Activated CD4-positive, alpha-beta T cell treated with anti-CD3 and anti-CD28 coated beads, Interleukin-2, amount 50 U/mL, for 1 hour (primary cell): ENCODE measurements around the gene GDF3.

ENCODE experiments used
- DNase-seq: peaks from one replicate; pipeline ENCODE4 v3.0.0-alpha.2; 2020

GDF3 gene

DNA sequence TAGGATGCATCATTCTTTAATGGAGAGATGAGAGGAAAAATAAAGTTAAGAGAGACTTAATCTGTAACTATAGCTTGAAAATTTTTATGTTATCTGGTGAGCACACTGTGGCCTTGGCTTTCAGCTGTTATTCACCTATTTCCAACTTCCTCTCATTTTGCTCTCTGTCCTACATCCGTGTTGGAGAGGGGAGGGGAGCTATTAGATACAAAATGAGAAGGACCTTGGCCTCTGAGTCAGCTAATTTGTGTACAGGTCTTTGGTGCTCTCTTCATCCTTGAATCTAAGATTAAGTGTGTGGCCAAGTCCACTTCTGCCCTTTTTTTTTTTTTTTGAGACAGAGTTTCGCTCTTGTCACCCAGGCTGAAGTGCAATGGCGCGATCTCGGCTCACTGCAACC, 29.0 kb downstream of the GDF3 start:
- DNase-seq = no peak

DNA sequence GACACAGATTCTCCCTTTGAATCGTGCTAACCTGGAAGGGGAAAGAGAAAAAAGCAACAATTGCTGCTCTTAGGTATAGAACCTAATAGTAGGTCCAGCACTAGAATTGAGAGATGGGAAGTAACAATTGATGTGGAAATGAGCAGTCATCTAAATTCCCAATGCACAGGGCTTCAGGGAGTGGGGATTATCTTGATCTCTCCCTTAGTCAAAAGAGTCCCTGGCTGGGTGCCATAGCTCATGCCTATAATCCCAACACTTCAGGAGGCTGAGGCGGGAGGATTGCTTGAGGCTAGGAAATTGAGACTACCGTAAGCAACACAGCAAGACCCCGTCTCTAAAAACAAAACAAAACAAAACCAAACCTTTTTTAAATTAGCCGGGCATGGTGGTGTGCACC, 33.8 kb downstream of the GDF3 start:
- no peak for DNase-seq

DNA sequence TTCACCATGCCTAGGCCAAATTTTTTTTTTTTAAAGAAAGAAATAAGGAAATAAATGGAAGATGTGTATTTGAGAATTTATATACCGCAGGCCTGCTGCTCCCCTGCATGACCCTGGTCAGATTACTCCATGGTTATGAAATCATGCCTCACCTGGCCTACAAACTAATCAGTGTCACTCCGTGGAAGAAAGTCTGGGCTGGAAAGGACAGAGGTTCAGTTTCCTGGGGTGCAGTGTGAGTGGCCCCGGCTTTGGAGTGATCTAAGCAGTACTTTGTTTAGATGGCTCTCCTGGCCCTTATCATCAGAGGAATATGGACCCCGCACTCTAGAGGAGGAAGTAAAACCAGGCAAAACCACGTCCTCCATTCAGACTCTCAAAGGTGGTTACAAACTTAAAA, 39.5 kb downstream of the GDF3 start:
- no peak for DNase-seq

DNA sequence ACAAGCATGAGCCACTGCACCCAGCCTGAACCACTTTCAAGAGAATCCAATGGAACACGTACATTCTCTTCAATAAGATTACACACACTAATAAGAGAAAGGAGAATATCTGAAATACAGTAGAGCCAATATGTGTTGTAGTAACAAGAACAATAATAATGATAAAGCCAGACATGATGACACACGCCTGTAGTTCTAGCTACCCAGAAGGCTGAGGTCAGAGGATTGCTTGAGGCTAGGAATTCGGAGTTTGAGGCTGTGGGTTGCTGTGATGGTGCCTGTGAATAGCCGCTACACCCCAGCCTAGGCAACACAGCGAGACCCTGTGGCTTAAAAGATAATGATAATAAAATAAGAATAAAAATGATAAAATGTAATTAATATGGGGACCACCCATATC, 45.5 kb downstream of the GDF3 start:
- no peak for DNase-seq

DNA sequence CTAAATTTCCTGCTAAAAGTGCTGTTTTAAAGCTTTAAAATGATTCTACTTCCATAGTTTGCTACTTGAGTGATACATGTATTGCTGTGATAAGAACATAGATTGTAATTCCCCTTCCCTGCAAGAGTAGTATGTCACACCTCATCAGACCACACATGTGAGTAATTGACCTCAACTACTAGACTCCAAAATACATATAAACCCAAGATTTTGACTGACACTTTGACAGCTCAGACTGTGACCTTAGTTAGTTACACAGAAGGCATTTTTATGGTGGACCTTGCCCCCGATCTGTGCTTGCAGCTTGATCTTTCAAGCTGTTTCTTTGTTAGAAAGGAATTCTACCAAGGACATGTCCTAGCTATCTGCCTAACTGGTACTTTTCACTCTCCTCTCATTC, 48.5 kb downstream of the GDF3 start:
- DNase-seq = no peak

DNA sequence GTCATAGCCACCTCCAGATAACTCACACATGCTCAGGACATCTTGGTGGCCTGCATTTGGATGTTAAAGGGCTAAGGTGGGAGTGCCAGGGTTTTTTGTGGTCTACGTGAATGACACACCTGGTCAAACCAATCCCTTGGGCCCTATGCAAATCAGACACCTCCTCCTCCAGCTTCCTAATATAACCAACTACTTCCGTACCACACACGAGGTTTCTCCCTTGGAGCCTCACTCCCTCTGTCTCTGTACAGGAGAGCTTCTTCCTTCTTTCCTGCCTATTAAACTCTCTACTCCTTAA, 49.4 kb downstream of the GDF3 start:
- no peak for DNase-seq

DNA sequence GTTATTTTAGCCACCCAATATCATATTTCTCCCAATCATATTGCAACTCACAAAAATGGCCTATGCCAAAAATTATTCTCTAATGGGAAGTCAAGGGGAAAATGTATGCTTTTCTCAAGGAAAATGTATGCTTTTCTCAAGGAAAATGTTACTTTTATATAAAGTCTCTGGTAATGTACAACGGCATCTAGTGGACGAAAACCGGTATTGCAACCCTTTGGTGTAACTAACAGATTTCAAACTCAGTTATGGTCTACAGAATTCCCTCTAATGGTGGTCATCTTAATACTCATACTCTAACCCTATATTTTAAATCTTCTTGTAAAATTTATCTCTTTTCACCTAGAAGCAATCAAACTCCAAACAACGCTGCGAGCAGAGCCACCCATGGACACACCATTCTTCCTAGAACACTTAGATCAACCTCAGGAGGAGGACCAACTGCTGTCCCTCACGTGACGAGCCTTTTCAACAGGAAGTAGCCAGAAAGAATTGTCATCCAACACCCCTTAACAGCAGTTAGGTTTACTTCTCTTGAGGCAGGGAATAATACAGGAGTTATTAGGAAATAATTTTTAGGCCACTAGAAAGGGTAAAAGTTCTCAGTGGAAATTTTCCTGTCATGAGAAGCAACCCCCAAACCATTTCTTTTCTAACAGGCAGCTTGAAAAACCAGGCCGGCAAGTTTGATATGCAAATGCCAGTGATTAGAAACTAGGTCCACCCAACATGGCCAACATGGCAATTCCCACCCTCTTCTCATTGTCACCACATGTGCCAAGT, 50.0 kb downstream of the GDF3 start:
- peak; percentile 14 for DNase-seq

DNA sequence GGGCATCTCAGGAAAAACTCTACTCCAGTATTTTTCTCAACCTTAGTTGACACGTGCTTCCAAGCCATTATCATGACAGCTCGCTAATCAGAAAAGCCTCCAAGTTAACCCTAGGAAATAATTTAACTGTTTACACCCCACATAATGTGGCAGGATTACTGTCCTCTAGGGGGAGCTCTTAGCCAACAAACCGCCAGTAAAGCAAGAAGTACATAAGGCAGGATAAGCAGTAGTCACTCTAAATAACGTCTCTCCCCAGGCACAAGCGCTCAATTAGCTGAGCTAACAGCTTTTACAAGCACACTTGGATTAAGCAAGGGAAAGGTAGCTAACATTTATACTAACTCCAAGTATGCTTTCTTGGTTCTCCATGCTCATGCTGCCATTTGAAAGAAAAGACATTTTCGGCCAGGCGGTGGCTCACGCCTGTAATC, 52.7 kb downstream of the GDF3 start:
- DNase-seq = peak; percentile 4

DNA sequence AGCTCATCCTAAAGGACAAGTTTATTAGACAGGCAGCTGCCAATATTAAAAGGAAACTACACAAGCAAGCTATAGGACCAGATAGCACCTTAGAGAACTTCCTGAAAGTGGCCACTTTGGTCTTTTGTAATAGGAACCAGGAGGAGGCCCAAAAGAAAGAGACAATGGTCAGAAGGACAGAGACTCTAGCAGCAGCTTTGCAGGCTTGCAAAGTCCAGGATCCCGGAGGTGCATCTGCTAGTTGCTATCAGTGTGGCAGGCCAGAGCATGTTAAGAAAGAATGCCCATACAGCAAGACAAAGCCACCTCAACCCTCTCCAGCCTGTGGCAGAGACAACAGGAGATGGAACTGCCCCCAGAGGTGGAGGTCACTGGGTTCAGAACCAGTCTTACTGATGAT, 53.3 kb downstream of the GDF3 start:
- no peak for DNase-seq

DNA sequence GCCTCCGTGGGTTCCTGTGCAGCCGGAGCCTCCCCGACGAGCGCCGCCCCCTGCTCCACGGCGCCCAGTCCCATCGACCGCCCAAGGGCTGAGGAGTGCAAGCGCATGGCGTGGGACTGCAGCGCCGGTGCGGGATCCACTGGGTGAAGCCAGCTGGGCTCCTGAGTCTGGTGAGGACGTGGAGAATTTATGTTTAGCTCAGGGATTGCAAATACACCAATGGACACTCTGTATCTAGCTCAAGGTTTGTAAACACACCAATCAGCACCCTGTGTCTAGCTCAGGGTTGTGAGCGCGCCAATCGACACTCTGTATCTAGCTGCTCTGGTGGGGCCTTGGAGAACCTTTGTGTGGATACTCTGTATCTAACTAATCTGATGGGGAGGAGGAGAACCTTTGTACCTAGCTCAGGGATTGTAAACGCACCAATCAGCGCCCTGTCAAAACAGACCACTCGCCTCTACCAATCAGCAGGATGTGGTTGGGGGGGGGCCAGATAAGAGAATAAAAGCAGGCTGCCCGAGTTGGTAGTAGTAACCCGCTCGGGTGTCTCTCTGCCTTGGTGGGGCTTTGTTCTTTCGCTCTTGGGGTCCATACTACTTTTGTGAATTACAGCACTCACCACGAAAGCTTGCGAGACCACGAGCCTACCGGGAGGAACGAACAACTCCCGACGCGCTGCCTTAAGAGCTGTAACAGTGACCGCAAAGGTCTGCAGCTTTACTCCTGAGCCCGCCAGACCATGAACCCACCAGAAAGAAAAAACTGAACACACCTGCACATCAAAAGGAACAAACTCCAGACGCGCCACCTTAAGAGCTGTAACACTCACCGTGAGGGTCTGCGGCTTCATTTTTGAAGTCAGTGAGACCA, 55.2 kb downstream of the GDF3 start:
- peak; percentile 53 for DNase-seq
